HCT116 (cell line): ENCODE data around the gene DLK1. TPM values are rescaled to one million over a fixed set of nuclear protein-coding genes. Genes with fewer than 3 reads are reported as not detected.

Source experiments
- ATAC-seq: fragments of 200-7000 bp; cut with Tn5 transposase; 2 replicates; pipeline ENCODE4 v1.9.1; 2020; ENCODE audit warnings: mild to moderate bottlenecking, moderate library complexity
- BruUV-seq: library from RNA; stranded (reverse); fragments of 400-500 nt; replicated peaks from 2 replicates; lab custom pipeline; 2021; lab: Mats Ljungman, UMichigan
- CTCF ChIA-PET: fragments of 300-600 bp; sonication (Branson Sonifier 250); formaldehyde crosslinking; loops from one replicate; lab custom pipeline; 2021; ENCODE audit warnings: antibody characterized with exemption; lab: Charles Lee
- POLR2A ChIA-PET: fragments of 300-600, 350-600 bp; sonication (Branson Sonifier 250); formaldehyde crosslinking; loops from one replicate; lab custom pipeline; 2021; ENCODE audit warnings: antibody characterized with exemption; lab: Charles Lee
- RAD21 ChIA-PET, 2 experiments: fragments of 300-600 bp; sonication (Branson Sonifier 250); formaldehyde crosslinking; loops; one replicate each; lab custom pipeline; 2023; ENCODE audit warnings: low total read pairs in 2 of 2; ENCODE audit not compliant: uncharacterized antibody in 2 of 2, unreplicated experiment in 2 of 2, low non-redundant PET in 1 of 2; lab: Charles Lee
- DNase-seq: peaks from one replicate; pipeline ENCODE4 v3.0.0-alpha.2; 2010; ENCODE audit warnings: low read depth, low spot score
- H2AFZ ChIP-seq: fragments of 200-600 bp; shearing (Covaris generic), sonication (generic); 2 replicates; pipeline ENCODE4 v1.6.1; 2017; ENCODE audit warnings: low read depth, mixed run types, mixed read lengths, antibody characterized with exemption, low read length; ENCODE audit not compliant: poor library complexity, severe bottlenecking
- H3K27ac ChIP-seq: 2 replicates; pipeline ENCODE4 v1.5.1; 2012; ENCODE audit warnings: low read depth, low read length
- H3K27me3 ChIP-seq: fragments of 200-600 bp; sonication (generic); 2 replicates; pipeline ENCODE4 v1.6.1; 2016; ENCODE audit warnings: mixed run types, low read length, mixed read lengths; ENCODE audit not compliant: insufficient read depth
- H3K36me3 ChIP-seq, 2 experiments: fragments of 200-500 bp in 1 of 2; fragments of 200-600 bp in 1 of 2; sonication (Bioruptor generic) in 1 of 2; sonication (generic) in 1 of 2; 2 replicates each; pipeline versions ENCODE4 v1.5.1 to v1.6.1; 2014 to 2016; ENCODE audit warnings: low read length in 2 of 2, inconsistent platforms in 1 of 2, mixed read lengths in 1 of 2, mixed run types in 1 of 2; ENCODE audit not compliant: insufficient read depth in 2 of 2, control insufficient read depth in 1 of 2
- H3K4me1 ChIP-seq, 2 experiments: fragments of 200-600 bp in 1 of 2; sonication (generic) in 1 of 2; 2 replicates each; pipeline versions ENCODE4 v1.5.1 to v1.6.1; 2012 to 2017; ENCODE audit warnings: low read length in 2 of 2, inconsistent platforms in 1 of 2, mild to moderate bottlenecking in 1 of 2, mixed read lengths in 1 of 2, mixed run types in 1 of 2, moderate library complexity in 1 of 2; ENCODE audit not compliant: insufficient read depth in 2 of 2, control insufficient read depth in 1 of 2
- H3K4me2 ChIP-seq: fragments of 200-600 bp; sonication (generic); 2 replicates; pipeline ENCODE4 v1.6.1; 2017; ENCODE audit warnings: mixed run types, low read length, mixed read lengths
- H3K4me3 ChIP-seq, 2 experiments: fragments of 200-600 bp in 1 of 2; sonication (generic) in 1 of 2; replicated peaks in 1 of 2; 2 replicates each; pipeline ENCODE4 v1.5.1; 2011 to 2016; ENCODE audit warnings: low read length in 2 of 2, control low read depth in 1 of 2, low read depth in 1 of 2, mild to moderate bottlenecking in 1 of 2, mixed read lengths in 1 of 2, mixed run types in 1 of 2
- H3K79me2 ChIP-seq: fragments of 200-600 bp; sonication (generic); 2 replicates; pipeline ENCODE4 v1.6.1; 2017; ENCODE audit warnings: mild to moderate bottlenecking, mixed run types, low read length, moderate library complexity, mixed read lengths; ENCODE audit not compliant: insufficient read depth
- H3K9ac ChIP-seq: fragments of 200-600 bp; sonication (generic); 2 replicates; pipeline ENCODE4 v1.6.1; 2016; ENCODE audit warnings: low read length, mixed read lengths
- H3K9me2 ChIP-seq: fragments of 200-600 bp; sonication (generic), shearing (Covaris generic); 2 replicates; pipeline ENCODE4 v1.6.1; 2017; ENCODE audit warnings: mixed run types, mild to moderate bottlenecking, moderate library complexity; ENCODE audit not compliant: insufficient read depth
- H3K9me3 ChIP-seq, 2 experiments: fragments of 200-500 bp in 1 of 2; fragments of 200-600 bp in 1 of 2; sonication (Bioruptor generic) in 1 of 2; sonication (generic) in 1 of 2; 2 replicates each; pipeline ENCODE4 v1.6.1; 2014 to 2017; ENCODE audit warnings: low read length in 2 of 2, mixed read lengths in 2 of 2, inconsistent platforms in 1 of 2, low read depth in 1 of 2, mild to moderate bottlenecking in 1 of 2, mixed run types in 1 of 2, moderate library complexity in 1 of 2; ENCODE audit not compliant: control insufficient read depth in 1 of 2, insufficient read depth in 1 of 2
- H4K20me1 ChIP-seq: fragments of 200-600 bp; sonication (generic), shearing (Covaris generic); 2 replicates; pipeline ENCODE4 v1.6.1; 2017; ENCODE audit warnings: mixed run types, mild to moderate bottlenecking, moderate library complexity; ENCODE audit not compliant: insufficient read depth
- ATF3 ChIP-seq: IDR thresholded peaks from 2 replicates; pipeline ENCODE4 v1.6.1; 2012
- EGR1 ChIP-seq: IDR thresholded peaks from 2 replicates; pipeline ENCODE4 v1.6.1; 2012; ENCODE audit warnings: low read depth
- EZH2phosphoT487 ChIP-seq: fragments of 200-600 bp; IDR thresholded peaks from 2 replicates; pipeline ENCODE4 v1.6.1; 2018; ENCODE audit warnings: antibody characterized with exemption, borderline replicate concordance
- FOSL1 ChIP-seq: IDR thresholded peaks from 2 replicates; pipeline ENCODE4 v1.6.1; 2012; ENCODE audit warnings: low read depth
- POLR2A ChIP-seq: IDR thresholded peaks from 2 replicates; pipeline ENCODE4 v1.7.0; 2011; ENCODE audit warnings: borderline replicate concordance; ENCODE audit not compliant: insufficient read depth, insufficient read length; ENCODE audit errors: extremely low read depth
- SP1 ChIP-seq: IDR thresholded peaks from 2 replicates; pipeline ENCODE4 v1.6.1; 2012; ENCODE audit warnings: low read depth
- YY1 ChIP-seq: IDR thresholded peaks from 2 replicates; pipeline ENCODE4 v1.6.1; 2011; ENCODE audit warnings: low read length, low read depth, moderate library complexity, mild to moderate bottlenecking; ENCODE audit not compliant: insufficient replicate concordance; ENCODE audit errors: extremely low read depth
- intact Hi-C: fragments of 100-400 bp; cut with micrococcal nuclease; formaldehyde crosslinking; loops from 2 replicates; pipeline ENCODE4 v1.10.0; 2022
- total RNA-seq: library from RNA; stranded (reverse); gene quantifications from one replicate; pipeline ENCODE4 v1.2.1, GENCODE V29; 2021; ENCODE audit not compliant: unreplicated experiment
- TF ChIP-seq, protein P1 (sequence below), 3 experiments: fragments of 200-600 bp in 1 of 3; sonication (generic) in 1 of 3; IDR thresholded peaks in 2 of 3; conservative IDR thresholded peaks in 1 of 3; 2 replicates each; pipeline ENCODE4 v1.5.1; 2012 to 2017; ENCODE audit warnings: low read depth in 2 of 3, low read length in 2 of 3, antibody characterized with exemption in 1 of 3, borderline replicate concordance in 1 of 3, control low read depth in 1 of 3, mild to moderate bottlenecking in 1 of 3, mixed read lengths in 1 of 3, mixed run types in 1 of 3, moderate library complexity in 1 of 3; ENCODE audit not compliant: insufficient read depth in 1 of 3

Gene DLK1
- total RNA-seq, 1 experiment from 2014 or later: 1.5 TPM

DNA sequence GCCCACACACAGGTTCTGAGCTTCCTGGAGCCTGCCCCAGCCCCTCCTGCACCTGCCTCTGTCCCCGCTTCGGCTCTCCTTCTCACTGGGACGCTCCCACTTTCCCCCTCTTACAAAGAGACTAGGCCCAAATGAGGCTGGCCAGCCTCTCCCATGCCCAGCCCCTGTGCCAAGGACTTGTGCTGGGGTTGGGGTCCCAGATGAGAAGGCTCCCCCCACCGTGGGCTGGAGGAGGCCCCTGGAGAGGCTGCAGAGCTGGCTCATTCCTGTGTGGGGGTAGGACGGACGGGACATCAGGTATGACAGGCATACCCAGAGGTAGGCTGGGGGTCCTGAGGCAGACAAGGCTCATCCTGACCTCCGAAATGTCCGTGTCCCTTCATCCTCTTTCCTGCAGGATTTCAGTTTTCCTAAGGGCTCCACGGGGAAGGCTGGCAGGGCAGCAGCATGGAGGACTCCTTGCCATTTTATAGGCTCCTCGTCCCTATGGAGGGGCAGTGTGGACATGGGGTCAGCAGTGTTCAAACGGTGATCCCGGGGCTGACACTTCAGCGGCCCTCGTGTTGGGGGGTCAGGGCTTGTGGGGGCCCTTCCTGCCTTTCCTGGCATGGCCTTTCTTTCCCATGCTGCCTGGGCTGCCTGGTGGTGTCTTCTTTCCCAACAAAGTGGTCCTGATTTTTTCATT lies 50.1 kb downstream of the DLK1 start:
- TF ChIP-seq EGR1 (no peak), FOSL1 (no peak), POLR2A (no peak), EZH2phosphoT487 (no peak), SP1 (no peak), YY1 (no peak), ATF3 (no peak)
- TF ChIP-seq, protein P1, sequence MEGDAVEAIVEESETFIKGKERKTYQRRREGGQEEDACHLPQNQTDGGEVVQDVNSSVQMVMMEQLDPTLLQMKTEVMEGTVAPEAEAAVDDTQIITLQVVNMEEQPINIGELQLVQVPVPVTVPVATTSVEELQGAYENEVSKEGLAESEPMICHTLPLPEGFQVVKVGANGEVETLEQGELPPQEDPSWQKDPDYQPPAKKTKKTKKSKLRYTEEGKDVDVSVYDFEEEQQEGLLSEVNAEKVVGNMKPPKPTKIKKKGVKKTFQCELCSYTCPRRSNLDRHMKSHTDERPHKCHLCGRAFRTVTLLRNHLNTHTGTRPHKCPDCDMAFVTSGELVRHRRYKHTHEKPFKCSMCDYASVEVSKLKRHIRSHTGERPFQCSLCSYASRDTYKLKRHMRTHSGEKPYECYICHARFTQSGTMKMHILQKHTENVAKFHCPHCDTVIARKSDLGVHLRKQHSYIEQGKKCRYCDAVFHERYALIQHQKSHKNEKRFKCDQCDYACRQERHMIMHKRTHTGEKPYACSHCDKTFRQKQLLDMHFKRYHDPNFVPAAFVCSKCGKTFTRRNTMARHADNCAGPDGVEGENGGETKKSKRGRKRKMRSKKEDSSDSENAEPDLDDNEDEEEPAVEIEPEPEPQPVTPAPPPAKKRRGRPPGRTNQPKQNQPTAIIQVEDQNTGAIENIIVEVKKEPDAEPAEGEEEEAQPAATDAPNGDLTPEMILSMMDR (IDR thresholded peaks at IDR 0.05 in 2 of 3, conservative IDR thresholded peaks at IDR 0.05 in 1 of 3; ENCODE audit: borderline replicate concordance in 1 of 3, insufficient read depth in 1 of 3, low read depth in 2 of 3, low read length in 2 of 3): no peak
- DNase-seq (no peak), ATAC-seq (no peak)
- no peak overlapping the region for H3K4me3 ChIP-seq
- ChIA-PET CTCF (no interaction called here), POLR2A (no interaction called here), RAD21 (no interaction called here)
- H3K4me2 ChIP-seq: no peak overlapping the region
- no peak overlapping the region for H3K27ac ChIP-seq
- no peaks in the 10 kb centered on the region for H3K9me2 ChIP-seq
- H3K9ac ChIP-seq: no peak overlapping the region
- no peaks in the 10 kb centered on the region for H3K9me3 ChIP-seq
- no peaks in the 10 kb centered on the region for H3K79me2 ChIP-seq
- no TSS peak for BruUV-seq
- H4K20me1 ChIP-seq: no peaks in the 10 kb centered on the region
- H2AFZ ChIP-seq: no peak overlapping the region
- intact Hi-C loops: no loop called here
- H3K27me3 ChIP-seq: no peaks in the 10 kb centered on the region
- H3K36me3 ChIP-seq: no peaks in the 10 kb centered on the region
- H3K4me1 ChIP-seq: no peaks in the 10 kb centered on the region
